GM12801 (cell line): ENCODE results near the gene FHOD3.

Experiments used
- TF ChIP-seq, protein P1 (sequence below): IDR thresholded peaks from one replicate; pipeline ENCODE4 v1.5.1; 2011; ENCODE audit warnings: control low read depth; ENCODE audit not compliant: insufficient read length; ENCODE audit errors: extremely low read depth

Gene FHOD3

DNA sequence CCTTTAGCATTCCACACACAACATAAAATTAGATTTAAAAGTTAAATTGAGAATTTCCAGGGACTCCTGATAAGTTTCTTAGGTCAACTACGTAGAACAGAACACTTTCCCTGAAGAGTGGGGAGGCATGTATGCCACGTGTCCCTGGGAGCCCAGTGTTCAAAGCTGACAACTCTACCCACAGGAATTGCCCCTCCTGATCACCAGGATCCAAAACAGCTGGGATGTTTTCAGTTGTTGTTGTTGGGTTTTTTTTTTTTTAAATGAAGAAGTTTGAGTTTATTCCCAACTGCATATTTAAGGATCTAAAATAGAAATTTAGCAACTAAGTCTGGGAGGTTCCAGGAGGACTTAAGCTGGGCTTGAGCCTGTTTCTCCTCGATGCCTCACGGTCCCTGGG is 430.8 kb downstream of the FHOD3 start:
- TF ChIP-seq, protein P1, sequence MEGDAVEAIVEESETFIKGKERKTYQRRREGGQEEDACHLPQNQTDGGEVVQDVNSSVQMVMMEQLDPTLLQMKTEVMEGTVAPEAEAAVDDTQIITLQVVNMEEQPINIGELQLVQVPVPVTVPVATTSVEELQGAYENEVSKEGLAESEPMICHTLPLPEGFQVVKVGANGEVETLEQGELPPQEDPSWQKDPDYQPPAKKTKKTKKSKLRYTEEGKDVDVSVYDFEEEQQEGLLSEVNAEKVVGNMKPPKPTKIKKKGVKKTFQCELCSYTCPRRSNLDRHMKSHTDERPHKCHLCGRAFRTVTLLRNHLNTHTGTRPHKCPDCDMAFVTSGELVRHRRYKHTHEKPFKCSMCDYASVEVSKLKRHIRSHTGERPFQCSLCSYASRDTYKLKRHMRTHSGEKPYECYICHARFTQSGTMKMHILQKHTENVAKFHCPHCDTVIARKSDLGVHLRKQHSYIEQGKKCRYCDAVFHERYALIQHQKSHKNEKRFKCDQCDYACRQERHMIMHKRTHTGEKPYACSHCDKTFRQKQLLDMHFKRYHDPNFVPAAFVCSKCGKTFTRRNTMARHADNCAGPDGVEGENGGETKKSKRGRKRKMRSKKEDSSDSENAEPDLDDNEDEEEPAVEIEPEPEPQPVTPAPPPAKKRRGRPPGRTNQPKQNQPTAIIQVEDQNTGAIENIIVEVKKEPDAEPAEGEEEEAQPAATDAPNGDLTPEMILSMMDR: no peak

- TF ChIP-seq, protein P1: no peak
Measured at GRCh38 chr18:36729197-36729596, 431.7 kb downstream of the FHOD3 start.

- TF ChIP-seq, protein P1: no peak
Measured at GRCh38 chr18:36732264-36732663, 434.8 kb downstream of the FHOD3 start.

GRCh38 chr18:36733150-36733549 is 435.6 kb downstream of the FHOD3 start:
- TF ChIP-seq, protein P1: no peak

DNA sequence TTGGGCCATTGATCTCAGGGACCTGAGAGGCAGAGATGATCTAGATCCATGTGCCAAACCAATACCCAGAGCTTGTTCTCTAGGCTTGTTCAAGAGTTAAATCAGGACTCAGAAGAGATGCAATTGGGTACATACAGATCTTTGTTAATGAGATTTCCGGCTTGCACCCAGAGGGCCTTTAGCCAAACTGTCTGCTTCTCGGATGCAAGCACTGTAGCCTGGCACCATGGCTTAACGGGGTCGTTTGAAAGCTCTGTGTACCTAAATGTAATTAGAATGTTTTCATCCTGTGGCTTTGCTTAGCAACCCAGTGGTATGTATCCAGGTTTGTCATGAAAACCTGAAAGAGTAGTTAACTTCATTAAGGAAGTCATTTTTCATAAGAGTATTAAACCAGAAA is 437.1 kb downstream of the FHOD3 start:
- TF ChIP-seq, protein P1: no peak

GRCh38 chr18:36735130-36735529 is 437.6 kb downstream of the FHOD3 start:
- TF ChIP-seq, protein P1: no peak

DNA sequence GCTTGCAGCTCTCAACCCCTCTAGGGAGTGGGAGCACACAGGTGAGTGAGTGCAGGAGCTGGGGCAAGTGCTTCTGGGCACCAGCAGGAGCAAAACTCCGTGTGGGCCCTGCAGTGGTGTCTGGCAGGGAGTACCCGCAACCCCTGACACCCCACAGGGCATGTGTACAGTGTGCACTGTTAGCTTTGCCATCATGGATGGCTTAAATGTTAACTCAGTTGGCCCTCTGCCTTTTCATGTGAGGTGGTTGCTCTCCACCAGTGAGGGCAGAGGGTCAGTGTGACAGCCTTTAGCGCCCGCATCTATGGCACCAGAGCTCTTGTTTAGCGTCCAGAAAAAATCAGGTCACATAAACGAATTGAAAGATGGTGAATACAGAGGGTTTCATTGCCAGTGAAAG is 438.6 kb downstream of the FHOD3 start:
- TF ChIP-seq, protein P1: no peak

DNA sequence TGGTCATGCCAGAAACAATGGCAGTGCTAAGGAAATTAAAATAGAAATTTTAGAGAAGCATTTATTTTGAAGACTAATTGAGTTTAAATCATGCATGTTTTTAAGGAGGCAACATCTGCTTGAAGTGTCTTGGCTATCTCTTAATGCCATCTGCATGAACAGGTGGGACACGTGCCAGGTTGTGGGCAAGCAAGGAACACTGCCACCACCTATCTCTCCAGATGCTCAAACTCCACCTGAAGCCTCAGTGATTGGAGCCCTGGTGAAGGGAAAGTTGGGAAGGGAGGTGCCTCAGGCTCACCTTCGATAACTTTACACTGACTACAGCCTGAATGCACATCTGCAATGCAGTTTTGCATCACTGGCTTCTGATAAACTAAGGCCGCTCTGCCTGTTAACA is 439.8 kb downstream of the FHOD3 start:
- TF ChIP-seq, protein P1: no peak
